Measurements from ENCODE around the gene PAFAH2.

PAFAH2 gene

GRCh38 chr1:26031196-26031595, 33.3 kb upstream of the PAFAH2 start:
- DNase-seq, result no peak

GRCh38 chr1:26029864-26030481, 32.1 kb upstream of the PAFAH2 start:
- DNase-seq, result no peak

GRCh38 chr1:26029054-26029863, 31.4 kb upstream of the PAFAH2 start:
- no peak for DNase-seq

- DNase-seq, result no peak
Measured at GRCh38 chr1:26028490-26028980, 30.7 kb upstream of the PAFAH2 start.

- DNase-seq, result no peak
Measured at GRCh38 chr1:26027716-26028489, 30.0 kb upstream of the PAFAH2 start.

- DNase-seq, result no peak
Measured at GRCh38 chr1:26025517-26025916, 27.7 kb upstream of the PAFAH2 start.

GRCh38 chr1:26025060-26025459, 27.2 kb upstream of the PAFAH2 start:
- no peak for DNase-seq

GRCh38 chr1:26023826-26024225, 26.0 kb upstream of the PAFAH2 start:
- DNase-seq, result no peak

GRCh38 chr1:26023009-26023408, 25.1 kb upstream of the PAFAH2 start:
- DNase-seq, result no peak

GRCh38 chr1:26022404-26022779, 24.5 kb upstream of the PAFAH2 start:
- no peak for DNase-seq

GRCh38 chr1:26021647-26022403, 24.0 kb upstream of the PAFAH2 start, which contains the start of gene EXTL1:
EXTL1 (plus strand) TSS chr1:26021775; CDS start chr1:26022647, 872 bp downstream.
- DNase-seq, result no peak

GRCh38 chr1:26020941-26021646, 23.2 kb upstream of the PAFAH2 start:
- DNase-seq, result no peak

GRCh38 chr1:26020330-26020768, 22.5 kb upstream of the PAFAH2 start:
- DNase-seq, result no peak

- no peak for DNase-seq
Measured at GRCh38 chr1:26019641-26020315, 21.9 kb upstream of the PAFAH2 start.

GRCh38 chr1:26017606-26018005, 19.7 kb upstream of the PAFAH2 start:
- DNase-seq, result no peak

GRCh38 chr1:26016953-26017545, 19.2 kb upstream of the PAFAH2 start:
- no peak for DNase-seq

- no peak for DNase-seq
Measured at GRCh38 chr1:26016258-26016952, 18.5 kb upstream of the PAFAH2 start.

GRCh38 chr1:26015358-26015757, 17.5 kb upstream of the PAFAH2 start:
- DNase-seq, result no peak

- DNase-seq, result no peak
Measured at GRCh38 chr1:26014179-26014578, 16.3 kb upstream of the PAFAH2 start.

- no peak for DNase-seq
Measured at GRCh38 chr1:26012864-26013263, 15.0 kb upstream of the PAFAH2 start.

Data from NCI-H1436 treated with DMSO at 0.1 percent for 48 hours (cell line).